ENCODE data around the gene LRGUK. TPM values are rescaled to one million over a fixed set of nuclear protein-coding genes. Genes with fewer than 3 reads are reported as not detected.

Gene LRGUK
- total RNA-seq, 3 donors from 2014 or later (not counting 1 experiment from before 2014, with no cell fraction given): 0.90 to 1.7 (median 0.92) TPM

GRCh38 chr7:134108802-134109201 is 18.3 kb upstream of the LRGUK start:
- WGBS (ENCODE audit: insufficient coverage): 100% methylated on average over 1 of the region's 2 CpGs
- H3K27me3 ChIP-seq (ENCODE audit: control insufficient read depth, insufficient read depth, low read length): no peaks in the 10 kb centered on the region

DNA sequence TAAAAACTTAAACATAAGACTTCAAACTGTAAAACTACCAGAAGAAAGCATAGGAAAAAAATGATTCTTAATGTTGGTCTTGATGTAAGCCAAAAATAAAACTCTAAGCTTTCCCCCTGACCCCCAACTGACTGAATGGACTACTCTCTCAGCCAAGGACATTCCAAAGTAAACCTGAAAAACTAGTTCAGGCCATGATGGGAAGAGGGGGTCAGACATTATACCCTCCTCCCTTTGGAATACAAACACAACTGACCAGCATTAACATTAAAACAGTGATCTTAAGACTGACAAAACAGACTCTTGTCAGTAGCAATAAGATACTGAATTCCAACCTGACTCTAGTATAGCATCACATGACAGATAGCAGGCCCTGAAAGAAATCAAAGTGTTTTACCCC is 13.5 kb upstream of the LRGUK start:
- Histone ChIP-seq H3K27me3 (ENCODE audit: control insufficient read depth, insufficient read depth, low read length) (no peaks in the 10 kb centered on the region), H3K27ac (ENCODE audit: low read length) (no peak overlapping the region), H3K36me3 (ENCODE audit: control insufficient read depth, insufficient read depth, low read length) (no peaks in the 10 kb centered on the region), H3K4me1 (ENCODE audit: control insufficient read depth, insufficient read depth, low read length) (no peaks in the 10 kb centered on the region), H3K4me3 (ENCODE audit: low read length) (no peak overlapping the region), H3K9me3 (ENCODE audit: control insufficient read depth, insufficient read depth, low read length) (no peaks in the 10 kb centered on the region)
- no peaks in the 10 kb centered on the region for H3K4me1 Mint-ChIP-seq
- TF ChIP-seq, protein P1, sequence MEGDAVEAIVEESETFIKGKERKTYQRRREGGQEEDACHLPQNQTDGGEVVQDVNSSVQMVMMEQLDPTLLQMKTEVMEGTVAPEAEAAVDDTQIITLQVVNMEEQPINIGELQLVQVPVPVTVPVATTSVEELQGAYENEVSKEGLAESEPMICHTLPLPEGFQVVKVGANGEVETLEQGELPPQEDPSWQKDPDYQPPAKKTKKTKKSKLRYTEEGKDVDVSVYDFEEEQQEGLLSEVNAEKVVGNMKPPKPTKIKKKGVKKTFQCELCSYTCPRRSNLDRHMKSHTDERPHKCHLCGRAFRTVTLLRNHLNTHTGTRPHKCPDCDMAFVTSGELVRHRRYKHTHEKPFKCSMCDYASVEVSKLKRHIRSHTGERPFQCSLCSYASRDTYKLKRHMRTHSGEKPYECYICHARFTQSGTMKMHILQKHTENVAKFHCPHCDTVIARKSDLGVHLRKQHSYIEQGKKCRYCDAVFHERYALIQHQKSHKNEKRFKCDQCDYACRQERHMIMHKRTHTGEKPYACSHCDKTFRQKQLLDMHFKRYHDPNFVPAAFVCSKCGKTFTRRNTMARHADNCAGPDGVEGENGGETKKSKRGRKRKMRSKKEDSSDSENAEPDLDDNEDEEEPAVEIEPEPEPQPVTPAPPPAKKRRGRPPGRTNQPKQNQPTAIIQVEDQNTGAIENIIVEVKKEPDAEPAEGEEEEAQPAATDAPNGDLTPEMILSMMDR (IDR thresholded peaks at IDR 0.05): no peak
- H3K27me3 Mint-ChIP-seq (ENCODE audit: low read depth in 2 of 2): no peaks in the 10 kb centered on the region
- intact Hi-C loops (cut with micrococcal nuclease): no loop called here
- H3K36me3 Mint-ChIP-seq: no peaks in the 10 kb centered on the region
- no peaks in the 10 kb centered on the region for H3K9me3 Mint-ChIP-seq
- H3K4me3 Mint-ChIP-seq: no peak overlapping the region
- no peak overlapping the region for H3K27ac Mint-ChIP-seq
- DNase-seq: no peak
- no peak for ATAC-seq

More at GRCh38 chr7:134108802-134109201, 18.3 kb upstream of the LRGUK start:
- ATAC-seq (no peak), DNase-seq (no peak)
- H3K9me3 Mint-ChIP-seq: no peaks in the 10 kb centered on the region
- no peaks in the 10 kb centered on the region for H3K36me3 Mint-ChIP-seq
- H3K4me1 Mint-ChIP-seq: no peaks in the 10 kb centered on the region
- H3K4me1 ChIP-seq (ENCODE audit: control insufficient read depth, insufficient read depth, low read length): no peaks in the 10 kb centered on the region
- TF ChIP-seq, protein P1 (IDR thresholded peaks at IDR 0.05): no peak
- no peaks in the 10 kb centered on the region for H3K27me3 Mint-ChIP-seq (ENCODE audit: low read depth in 2 of 2)
- no peaks in the 10 kb centered on the region for H3K9me3 ChIP-seq (ENCODE audit: control insufficient read depth, insufficient read depth, low read length)
- no peak overlapping the region for H3K27ac ChIP-seq (ENCODE audit: low read length)
- no peak overlapping the region for H3K27ac Mint-ChIP-seq
- H3K4me3 ChIP-seq (ENCODE audit: low read length): no peak overlapping the region
- H3K4me3 Mint-ChIP-seq: no peak overlapping the region
- intact Hi-C loops (cut with micrococcal nuclease): no loop called here
- H3K36me3 ChIP-seq (ENCODE audit: control insufficient read depth, insufficient read depth, low read length): no peaks in the 10 kb centered on the region

DNA sequence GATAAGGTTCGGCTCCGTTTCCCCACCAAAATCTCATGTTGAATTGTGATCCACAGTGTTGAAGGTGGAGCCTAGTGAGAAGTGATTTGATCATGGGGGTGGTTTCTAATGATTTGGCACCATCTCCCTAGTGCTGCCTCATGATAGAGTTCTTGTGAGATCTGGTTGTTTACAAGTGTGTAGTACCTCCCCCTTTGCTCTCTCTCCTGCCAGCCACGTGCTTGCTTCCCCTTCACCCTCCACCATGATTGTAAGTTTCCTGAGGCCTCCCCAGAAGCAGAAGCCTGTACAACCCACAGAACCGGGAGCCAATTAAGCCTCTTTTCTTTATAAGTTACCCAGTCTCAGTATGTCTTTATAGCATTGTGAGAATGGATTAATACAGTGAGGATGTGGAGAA is 12.1 kb upstream of the LRGUK start:
- no peak overlapping the region for H3K27ac Mint-ChIP-seq

GRCh38 chr7:134120405-134120804 is 6.7 kb upstream of the LRGUK start:
- Histone ChIP-seq H3K9me3 (ENCODE audit: control insufficient read depth, insufficient read depth, low read length) (no peaks in the 10 kb centered on the region), H3K36me3 (ENCODE audit: control insufficient read depth, insufficient read depth, low read length) (no peaks in the 10 kb centered on the region), H3K27me3 (ENCODE audit: control insufficient read depth, insufficient read depth, low read length) (no peaks in the 10 kb centered on the region), H3K4me1 (ENCODE audit: control insufficient read depth, insufficient read depth, low read length) (no peaks in the 10 kb centered on the region), H3K4me3 (ENCODE audit: low read length) (no peak overlapping the region), H3K27ac (ENCODE audit: low read length) (no peak overlapping the region)
- H3K9me3 Mint-ChIP-seq: no peaks in the 10 kb centered on the region
- 92% methylated on average over 4 of the region's 4 CpGs for WGBS (ENCODE audit: insufficient coverage)
- DNase-seq: no peak
- H3K36me3 Mint-ChIP-seq: no peaks in the 10 kb centered on the region
- no peak for ATAC-seq
- intact Hi-C loops (cut with micrococcal nuclease): no loop called here
- H3K27ac Mint-ChIP-seq: no peak overlapping the region
- no peak overlapping the region for H3K4me3 Mint-ChIP-seq
- TF ChIP-seq, protein P1 (IDR thresholded peaks at IDR 0.05): no peak
- H3K27me3 Mint-ChIP-seq (ENCODE audit: low read depth in 2 of 2): peaks cover 3 to 12% of the 10 kb centered on the region in 2 donors
- H3K4me1 Mint-ChIP-seq: peaks cover 0 to 6% of the 10 kb centered on the region in 2 donors

More for the DNA sequence above, 12.1 kb upstream of the LRGUK start:
- ATAC-seq (no peak), DNase-seq (no peak)
- no peaks in the 10 kb centered on the region for H3K36me3 Mint-ChIP-seq
- H3K4me1 Mint-ChIP-seq: no peaks in the 10 kb centered on the region
- no peaks in the 10 kb centered on the region for H3K27me3 Mint-ChIP-seq (ENCODE audit: low read depth in 2 of 2)
- no peaks in the 10 kb centered on the region for H3K27me3 ChIP-seq (ENCODE audit: control insufficient read depth, insufficient read depth, low read length)
- H3K27ac ChIP-seq (ENCODE audit: low read length): no peak overlapping the region
- H3K4me3 ChIP-seq (ENCODE audit: low read length): no peak overlapping the region
- H3K9me3 ChIP-seq (ENCODE audit: control insufficient read depth, insufficient read depth, low read length): no peaks in the 10 kb centered on the region
- H3K36me3 ChIP-seq (ENCODE audit: control insufficient read depth, insufficient read depth, low read length): no peaks in the 10 kb centered on the region
- 83% methylated on average over 3 of the region's 4 CpGs for WGBS (ENCODE audit: insufficient coverage)
- intact Hi-C loops (cut with micrococcal nuclease): no loop called here
- no peaks in the 10 kb centered on the region for H3K9me3 Mint-ChIP-seq
- no peaks in the 10 kb centered on the region for H3K4me1 ChIP-seq (ENCODE audit: control insufficient read depth, insufficient read depth, low read length)
- no peak overlapping the region for H3K4me3 Mint-ChIP-seq
- TF ChIP-seq, protein P1 (IDR thresholded peaks at IDR 0.05): no peak

Measured in natural killer cell (primary cell).